GM23338 (cell line): Measurements from ENCODE around the gene MYF5. TPM values are rescaled to one million over a fixed set of nuclear protein-coding genes. Genes with fewer than 3 reads are reported as not detected.

Experiments
- ATAC-seq: fragments of 200-7000 bp; cut with Tn5 transposase; 3 replicates; pipeline ENCODE4 v1.9.1; 2020
- DNase-seq: peaks from one replicate; pipeline ENCODE4 v3.0.0-alpha.2; 2015; ENCODE audit warnings: low spot score
- H2AFZ ChIP-seq: fragments of 200-600 bp; sonication (generic); 2 replicates; pipeline ENCODE4 v1.8.0; 2016; ENCODE audit warnings: antibody characterized with exemption, mild to moderate bottlenecking, moderate library complexity
- H3F3A ChIP-seq: fragments of 200-600 bp; sonication (generic); replicated peaks from 2 replicates; pipeline ENCODE4 v1.8.0; 2017; ENCODE audit warnings: antibody characterized with exemption, mixed run types, low read depth
- H3K27ac ChIP-seq: fragments of 200-600 bp; sonication (generic); 2 replicates; pipeline ENCODE4 v1.6.1; 2016; ENCODE audit warnings: low read depth
- H3K27me3 ChIP-seq: fragments of 200-600 bp; sonication (generic); 2 replicates; pipeline ENCODE4 v1.8.0; 2016; ENCODE audit warnings: mild to moderate bottlenecking, mixed run types, moderate library complexity; ENCODE audit not compliant: insufficient read depth
- H3K36me3 ChIP-seq: fragments of 200-600 bp; sonication (generic); 2 replicates; pipeline ENCODE4 v1.8.0; 2016; ENCODE audit warnings: mild to moderate bottlenecking; ENCODE audit not compliant: insufficient read depth
- H3K4me1 ChIP-seq: fragments of 200-600 bp; sonication (generic); 2 replicates; pipeline ENCODE4 v1.8.0; 2016; ENCODE audit warnings: mild to moderate bottlenecking, moderate library complexity; ENCODE audit not compliant: insufficient read depth
- H3K4me2 ChIP-seq: fragments of 200-600 bp; sonication (generic); 2 replicates; pipeline ENCODE4 v1.7.1; 2017; ENCODE audit warnings: mixed run types
- H3K4me3 ChIP-seq: fragments of 200-600 bp; sonication (generic); 2 replicates; pipeline ENCODE4 v1.6.1; 2016; ENCODE audit warnings: mixed run types
- H3K79me2 ChIP-seq: fragments of 200-600 bp; sonication (generic); replicated peaks from 2 replicates; pipeline ENCODE4 v1.8.0; 2017; ENCODE audit warnings: mild to moderate bottlenecking; ENCODE audit not compliant: insufficient read depth
- H3K9me2 ChIP-seq: fragments of 200-600 bp; sonication (generic); 2 replicates; pipeline ENCODE4 v1.8.0; 2017; ENCODE audit not compliant: insufficient read depth
- H4K20me1 ChIP-seq: fragments of 200-600 bp; sonication (generic); replicated peaks from 2 replicates; pipeline ENCODE4 v1.8.0; 2017; ENCODE audit warnings: mild to moderate bottlenecking; ENCODE audit not compliant: insufficient read depth
- H3K27ac Mint-ChIP-seq: 2 replicates; pipeline ENCODE4 v1.8.0; 2020; ENCODE audit warnings: inconsistent platforms, mild to moderate bottlenecking, moderate library complexity, mixed read lengths
- H3K27me3 Mint-ChIP-seq: 3 replicates; pipeline ENCODE4 v1.8.0; 2022; ENCODE audit warnings: low read depth, mild to moderate bottlenecking, moderate library complexity, mixed read lengths, inconsistent platforms; ENCODE audit not compliant: insufficient read depth, poor library complexity
- H3K36me3 Mint-ChIP-seq: 3 replicates; pipeline ENCODE4 v1.8.0; 2021; ENCODE audit warnings: low read depth, mild to moderate bottlenecking, inconsistent platforms, moderate library complexity, mixed read lengths
- H3K4me1 Mint-ChIP-seq: 3 replicates; pipeline ENCODE4 v1.8.0; 2020; ENCODE audit warnings: mild to moderate bottlenecking, inconsistent platforms, mixed read lengths
- H3K4me3 Mint-ChIP-seq: 3 replicates; pipeline ENCODE4 v1.8.0; 2021; ENCODE audit warnings: moderate library complexity, mild to moderate bottlenecking, inconsistent platforms, mixed read lengths
- H3K9me3 Mint-ChIP-seq: 3 replicates; pipeline ENCODE4 v1.8.0; 2020; ENCODE audit warnings: moderate library complexity, mild to moderate bottlenecking, inconsistent platforms, mixed read lengths
- CREB1 ChIP-seq: fragments of 250-450 bp; sonication (Bioruptor Pico); IDR thresholded peaks from 2 replicates; pipeline ENCODE4 v1.5.0; 2020; ENCODE audit warnings: low read depth, mild to moderate bottlenecking, moderate library complexity
- EZH2phosphoT487 ChIP-seq: fragments of 200-600 bp; sonication (generic); IDR thresholded peaks from one replicate; pipeline ENCODE4 v1.8.1; 2018; ENCODE audit warnings: antibody characterized with exemption; ENCODE audit not compliant: unreplicated experiment
- JUNB ChIP-seq: IDR thresholded peaks from one replicate; pipeline ENCODE4 v1.6.1; 2016; ENCODE audit warnings: antibody characterized with exemption; ENCODE audit not compliant: unreplicated experiment
- NANOG ChIP-seq: IDR thresholded peaks from 2 replicates; pipeline ENCODE4 v1.6.1; 2016; ENCODE audit warnings: antibody characterized with exemption, borderline replicate concordance
- POLR2AphosphoS5 ChIP-seq: IDR thresholded peaks from 2 replicates; pipeline ENCODE4 v1.6.1; 2016; ENCODE audit warnings: antibody characterized with exemption, low read depth
- STAT1 ChIP-seq: IDR thresholded peaks from one replicate; pipeline ENCODE4 v1.6.1; 2016; ENCODE audit warnings: antibody characterized with exemption; ENCODE audit not compliant: unreplicated experiment
- ZNF114 ChIP-seq: fragments of 250-450 bp; sonication (Bioruptor Pico); IDR thresholded peaks from 2 replicates; pipeline ENCODE4 v1.5.0; 2020; ENCODE audit warnings: mild to moderate bottlenecking, moderate library complexity
- ZNF331 ChIP-seq: fragments of 250-450 bp; sonication (Bioruptor Pico); IDR thresholded peaks from 2 replicates; pipeline ENCODE4 v1.5.0; 2020; ENCODE audit warnings: low read depth, mild to moderate bottlenecking, moderate library complexity
- long read RNA-seq: library from polyadenylated mRNA; unstranded; transcript quantifications from one replicate; pipeline ENCODE4 v2.0.0, GENCODE V29; 2020; ENCODE audit not compliant: unreplicated experiment
- polyA plus RNA-seq: library from polyadenylated mRNA; unstranded; fragments of >200 nt; fragmentation: Nextera tagmentation; extraction: Ambion mirVana; gene quantifications from 2 replicates; pipeline ENCODE4 v1.2.1, GENCODE V29; 2016
- total RNA-seq: library from RNA; depleted of rRNA; stranded (reverse); fragments of >200 nt; shearing (Covaris generic); gene quantifications from 2 replicates; pipeline ENCODE4 v1.2.3, GENCODE V29; 2014; rRNA removed
- TF ChIP-seq, protein P1 (sequence below): IDR thresholded peaks from one replicate; pipeline ENCODE4 v1.6.1; 2018; ENCODE audit warnings: antibody characterized with exemption; ENCODE audit not compliant: unreplicated experiment
- TF ChIP-seq, protein P2 (sequence below): IDR thresholded peaks from 2 replicates; pipeline ENCODE4 v1.6.1; 2016; ENCODE audit warnings: antibody characterized with exemption
- TF ChIP-seq, protein P3 (sequence below), 2 experiments: fragments of 200-600 bp in 1 of 2; sonication (generic) in 1 of 2; conservative IDR thresholded peaks; 2 replicates each; pipeline versions ENCODE4 v1.5.1 to v1.6.1; 2016 to 2017; ENCODE audit warnings: antibody characterized with exemption in 2 of 2, low read depth in 2 of 2, mild to moderate bottlenecking in 2 of 2, moderate library complexity in 1 of 2
- TF ChIP-seq, protein P4 (sequence below): fragments of 250-450 bp; sonication (Bioruptor Pico); IDR thresholded peaks from 2 replicates; pipeline ENCODE4 v1.5.0; 2020; ENCODE audit warnings: mild to moderate bottlenecking, moderate library complexity

MYF5 gene
- total RNA-seq (not detected in 2 replicates), polyA plus RNA-seq (not detected in 2 replicates)
- long read RNA-seq, result 0 reads

DNA sequence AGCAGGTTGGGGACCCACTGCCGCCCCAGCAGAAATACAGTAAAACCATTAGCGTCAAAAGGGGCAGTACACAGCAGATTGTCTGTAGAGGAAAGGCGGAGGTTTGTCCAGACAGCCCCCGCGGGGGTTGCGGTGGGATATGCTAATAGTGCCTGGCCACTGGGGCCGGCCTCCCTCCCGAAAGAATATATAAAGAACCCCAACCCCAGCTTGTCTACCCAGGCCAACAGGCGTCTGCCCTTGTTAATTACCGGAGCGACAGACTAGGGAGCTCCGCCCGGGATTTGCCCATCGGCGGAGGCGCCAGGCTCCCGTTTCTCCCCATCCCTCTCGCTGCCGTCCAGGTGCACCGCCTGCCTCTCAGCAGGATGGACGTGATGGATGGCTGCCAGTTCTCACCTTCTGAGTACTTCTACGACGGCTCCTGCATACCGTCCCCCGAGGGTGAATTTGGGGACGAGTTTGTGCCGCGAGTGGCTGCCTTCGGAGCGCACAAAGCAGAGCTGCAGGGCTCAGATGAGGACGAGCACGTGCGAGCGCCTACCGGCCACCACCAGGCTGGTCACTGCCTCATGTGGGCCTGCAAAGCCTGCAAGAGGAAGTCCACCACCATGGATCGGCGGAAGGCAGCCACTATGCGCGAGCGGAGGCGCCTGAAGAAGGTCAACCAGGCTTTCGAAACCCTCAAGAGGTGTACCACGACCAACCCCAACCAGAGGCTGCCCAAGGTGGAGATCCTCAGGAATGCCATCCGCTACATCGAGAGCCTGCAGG lies at the start of gene MYF5:
TSS of gene MYF5 (plus strand) at position 217 of the 774 bp plus-strand sequence. CDS start at position 369, 152 bp downstream.
- H3K4me2 ChIP-seq, result peak within 1 kb of the TSS; percentile 78
- peak; percentile 30 for ATAC-seq

More for the DNA sequence above, at the start of gene MYF5:
- TF ChIP-seq EZH2phosphoT487, result no peak
- TF ChIP-seq ZNF114, result no peak
- TF ChIP-seq, protein P1, sequence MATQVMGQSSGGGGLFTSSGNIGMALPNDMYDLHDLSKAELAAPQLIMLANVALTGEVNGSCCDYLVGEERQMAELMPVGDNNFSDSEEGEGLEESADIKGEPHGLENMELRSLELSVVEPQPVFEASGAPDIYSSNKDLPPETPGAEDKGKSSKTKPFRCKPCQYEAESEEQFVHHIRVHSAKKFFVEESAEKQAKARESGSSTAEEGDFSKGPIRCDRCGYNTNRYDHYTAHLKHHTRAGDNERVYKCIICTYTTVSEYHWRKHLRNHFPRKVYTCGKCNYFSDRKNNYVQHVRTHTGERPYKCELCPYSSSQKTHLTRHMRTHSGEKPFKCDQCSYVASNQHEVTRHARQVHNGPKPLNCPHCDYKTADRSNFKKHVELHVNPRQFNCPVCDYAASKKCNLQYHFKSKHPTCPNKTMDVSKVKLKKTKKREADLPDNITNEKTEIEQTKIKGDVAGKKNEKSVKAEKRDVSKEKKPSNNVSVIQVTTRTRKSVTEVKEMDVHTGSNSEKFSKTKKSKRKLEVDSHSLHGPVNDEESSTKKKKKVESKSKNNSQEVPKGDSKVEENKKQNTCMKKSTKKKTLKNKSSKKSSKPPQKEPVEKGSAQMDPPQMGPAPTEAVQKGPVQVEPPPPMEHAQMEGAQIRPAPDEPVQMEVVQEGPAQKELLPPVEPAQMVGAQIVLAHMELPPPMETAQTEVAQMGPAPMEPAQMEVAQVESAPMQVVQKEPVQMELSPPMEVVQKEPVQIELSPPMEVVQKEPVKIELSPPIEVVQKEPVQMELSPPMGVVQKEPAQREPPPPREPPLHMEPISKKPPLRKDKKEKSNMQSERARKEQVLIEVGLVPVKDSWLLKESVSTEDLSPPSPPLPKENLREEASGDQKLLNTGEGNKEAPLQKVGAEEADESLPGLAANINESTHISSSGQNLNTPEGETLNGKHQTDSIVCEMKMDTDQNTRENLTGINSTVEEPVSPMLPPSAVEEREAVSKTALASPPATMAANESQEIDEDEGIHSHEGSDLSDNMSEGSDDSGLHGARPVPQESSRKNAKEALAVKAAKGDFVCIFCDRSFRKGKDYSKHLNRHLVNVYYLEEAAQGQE, result no peak
- no peak for TF ChIP-seq ZNF331 (CRISPR knock-in tag)
- no peak for TF ChIP-seq CREB1 (CRISPR knock-in tag)
- TF ChIP-seq POLR2AphosphoS5, result no peak
- no peak for TF ChIP-seq NANOG
- TF ChIP-seq, protein P2, sequence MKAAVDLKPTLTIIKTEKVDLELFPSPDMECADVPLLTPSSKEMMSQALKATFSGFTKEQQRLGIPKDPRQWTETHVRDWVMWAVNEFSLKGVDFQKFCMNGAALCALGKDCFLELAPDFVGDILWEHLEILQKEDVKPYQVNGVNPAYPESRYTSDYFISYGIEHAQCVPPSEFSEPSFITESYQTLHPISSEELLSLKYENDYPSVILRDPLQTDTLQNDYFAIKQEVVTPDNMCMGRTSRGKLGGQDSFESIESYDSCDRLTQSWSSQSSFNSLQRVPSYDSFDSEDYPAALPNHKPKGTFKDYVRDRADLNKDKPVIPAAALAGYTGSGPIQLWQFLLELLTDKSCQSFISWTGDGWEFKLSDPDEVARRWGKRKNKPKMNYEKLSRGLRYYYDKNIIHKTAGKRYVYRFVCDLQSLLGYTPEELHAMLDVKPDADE, result no peak
- TF ChIP-seq, protein P3, sequence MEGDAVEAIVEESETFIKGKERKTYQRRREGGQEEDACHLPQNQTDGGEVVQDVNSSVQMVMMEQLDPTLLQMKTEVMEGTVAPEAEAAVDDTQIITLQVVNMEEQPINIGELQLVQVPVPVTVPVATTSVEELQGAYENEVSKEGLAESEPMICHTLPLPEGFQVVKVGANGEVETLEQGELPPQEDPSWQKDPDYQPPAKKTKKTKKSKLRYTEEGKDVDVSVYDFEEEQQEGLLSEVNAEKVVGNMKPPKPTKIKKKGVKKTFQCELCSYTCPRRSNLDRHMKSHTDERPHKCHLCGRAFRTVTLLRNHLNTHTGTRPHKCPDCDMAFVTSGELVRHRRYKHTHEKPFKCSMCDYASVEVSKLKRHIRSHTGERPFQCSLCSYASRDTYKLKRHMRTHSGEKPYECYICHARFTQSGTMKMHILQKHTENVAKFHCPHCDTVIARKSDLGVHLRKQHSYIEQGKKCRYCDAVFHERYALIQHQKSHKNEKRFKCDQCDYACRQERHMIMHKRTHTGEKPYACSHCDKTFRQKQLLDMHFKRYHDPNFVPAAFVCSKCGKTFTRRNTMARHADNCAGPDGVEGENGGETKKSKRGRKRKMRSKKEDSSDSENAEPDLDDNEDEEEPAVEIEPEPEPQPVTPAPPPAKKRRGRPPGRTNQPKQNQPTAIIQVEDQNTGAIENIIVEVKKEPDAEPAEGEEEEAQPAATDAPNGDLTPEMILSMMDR (conservative IDR thresholded peaks at IDR 0.05; ENCODE audit: low read depth in 2 of 2), result no peak
- TF ChIP-seq STAT1, result no peak
- TF ChIP-seq JUNB, result no peak
- TF ChIP-seq, protein P4, sequence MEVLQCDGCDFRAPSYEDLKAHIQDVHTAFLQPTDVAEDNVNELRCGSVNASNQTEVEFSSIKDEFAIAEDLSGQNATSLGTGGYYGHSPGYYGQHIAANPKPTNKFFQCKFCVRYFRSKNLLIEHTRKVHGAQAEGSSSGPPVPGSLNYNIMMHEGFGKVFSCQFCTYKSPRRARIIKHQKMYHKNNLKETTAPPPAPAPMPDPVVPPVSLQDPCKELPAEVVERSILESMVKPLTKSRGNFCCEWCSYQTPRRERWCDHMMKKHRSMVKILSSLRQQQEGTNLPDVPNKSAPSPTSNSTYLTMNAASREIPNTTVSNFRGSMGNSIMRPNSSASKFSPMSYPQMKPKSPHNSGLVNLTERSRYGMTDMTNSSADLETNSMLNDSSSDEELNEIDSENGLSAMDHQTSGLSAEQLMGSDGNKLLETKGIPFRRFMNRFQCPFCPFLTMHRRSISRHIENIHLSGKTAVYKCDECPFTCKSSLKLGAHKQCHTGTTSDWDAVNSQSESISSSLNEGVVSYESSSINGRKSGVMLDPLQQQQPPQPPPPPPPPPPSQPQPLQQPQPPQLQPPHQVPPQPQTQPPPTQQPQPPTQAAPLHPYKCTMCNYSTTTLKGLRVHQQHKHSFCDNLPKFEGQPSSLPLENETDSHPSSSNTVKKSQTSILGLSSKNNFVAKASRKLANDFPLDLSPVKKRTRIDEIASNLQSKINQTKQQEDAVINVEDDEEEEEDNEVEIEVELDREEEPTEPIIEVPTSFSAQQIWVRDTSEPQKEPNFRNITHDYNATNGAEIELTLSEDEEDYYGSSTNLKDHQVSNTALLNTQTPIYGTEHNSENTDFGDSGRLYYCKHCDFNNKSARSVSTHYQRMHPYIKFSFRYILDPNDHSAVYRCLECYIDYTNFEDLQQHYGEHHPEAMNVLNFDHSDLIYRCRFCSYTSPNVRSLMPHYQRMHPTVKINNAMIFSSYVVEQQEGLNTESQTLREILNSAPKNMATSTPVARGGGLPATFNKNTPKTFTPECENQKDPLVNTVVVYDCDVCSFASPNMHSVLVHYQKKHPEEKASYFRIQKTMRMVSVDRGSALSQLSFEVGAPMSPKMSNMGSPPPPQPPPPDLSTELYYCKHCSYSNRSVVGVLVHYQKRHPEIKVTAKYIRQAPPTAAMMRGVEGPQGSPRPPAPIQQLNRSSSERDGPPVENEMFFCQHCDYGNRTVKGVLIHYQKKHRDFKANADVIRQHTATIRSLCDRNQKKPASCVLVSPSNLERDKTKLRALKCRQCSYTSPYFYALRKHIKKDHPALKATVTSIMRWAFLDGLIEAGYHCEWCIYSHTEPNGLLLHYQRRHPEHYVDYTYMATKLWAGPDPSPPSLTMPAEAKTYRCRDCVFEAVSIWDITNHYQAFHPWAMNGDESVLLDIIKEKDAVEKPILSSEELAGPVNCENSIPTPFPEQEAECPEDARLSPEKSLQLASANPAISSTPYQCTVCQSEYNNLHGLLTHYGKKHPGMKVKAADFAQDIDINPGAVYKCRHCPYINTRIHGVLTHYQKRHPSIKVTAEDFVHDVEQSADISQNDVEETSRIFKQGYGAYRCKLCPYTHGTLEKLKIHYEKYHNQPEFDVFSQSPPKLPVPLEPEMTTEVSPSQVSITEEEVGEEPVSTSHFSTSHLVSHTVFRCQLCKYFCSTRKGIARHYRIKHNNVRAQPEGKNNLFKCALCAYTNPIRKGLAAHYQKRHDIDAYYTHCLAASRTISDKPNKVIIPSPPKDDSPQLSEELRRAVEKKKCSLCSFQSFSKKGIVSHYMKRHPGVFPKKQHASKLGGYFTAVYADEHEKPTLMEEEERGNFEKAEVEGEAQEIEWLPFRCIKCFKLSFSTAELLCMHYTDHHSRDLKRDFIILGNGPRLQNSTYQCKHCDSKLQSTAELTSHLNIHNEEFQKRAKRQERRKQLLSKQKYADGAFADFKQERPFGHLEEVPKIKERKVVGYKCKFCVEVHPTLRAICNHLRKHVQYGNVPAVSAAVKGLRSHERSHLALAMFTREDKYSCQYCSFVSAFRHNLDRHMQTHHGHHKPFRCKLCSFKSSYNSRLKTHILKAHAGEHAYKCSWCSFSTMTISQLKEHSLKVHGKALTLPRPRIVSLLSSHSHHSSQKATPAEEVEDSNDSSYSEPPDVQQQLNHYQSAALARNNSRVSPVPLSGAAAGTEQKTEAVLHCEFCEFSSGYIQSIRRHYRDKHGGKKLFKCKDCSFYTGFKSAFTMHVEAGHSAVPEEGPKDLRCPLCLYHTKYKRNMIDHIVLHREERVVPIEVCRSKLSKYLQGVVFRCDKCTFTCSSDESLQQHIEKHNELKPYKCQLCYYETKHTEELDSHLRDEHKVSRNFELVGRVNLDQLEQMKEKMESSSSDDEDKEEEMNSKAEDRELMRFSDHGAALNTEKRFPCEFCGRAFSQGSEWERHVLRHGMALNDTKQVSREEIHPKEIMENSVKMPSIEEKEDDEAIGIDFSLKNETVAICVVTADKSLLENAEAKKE (CRISPR knock-in tag), result no peak
- H3K4me3 Mint-ChIP-seq, result peak within 1 kb of the TSS; percentile 36; the same call in 2 of the 3 replicates
- no peak within 1 kb of the TSS for H3K27ac Mint-ChIP-seq
- H3K4me1 Mint-ChIP-seq, result peaks cover 40% of the 10 kb centered on the region
- peaks cover 35% of the 10 kb centered on the region for H3K27me3 Mint-ChIP-seq
- Histone ChIP-seq H4K20me1 (no peaks in the 10 kb centered on the region), H3K79me2 (no peaks in the 10 kb centered on the region), H3K4me1 (peaks cover 46% of the 10 kb centered on the region), H3K36me3 (no peaks in the 10 kb centered on the region), H3K4me3 (peak within 1 kb of the TSS; percentile 31; the same call in 1 of the 2 replicates), H3F3A (peaks cover 4% of the 10 kb centered on the region; the same call in 1 of the 2 replicates), H3K9me2 (no peaks in the 10 kb centered on the region), H3K27ac (no peak within 1 kb of the TSS), H2AFZ (no peak within 1 kb of the TSS), H3K27me3 (peaks cover 68% of the 10 kb centered on the region)
- no peaks in the 10 kb centered on the region for H3K9me3 Mint-ChIP-seq
- DNase-seq, result peak; percentile 12
- no peaks in the 10 kb centered on the region for H3K36me3 Mint-ChIP-seq
